ENCODE measurements around the gene TPTE.
"Not testable (repeated sequence)": the region's sequence is repeated elsewhere in the genome, so short reads cannot be mapped to it uniquely, and the experiment has no call there.

The TPTE gene

DNA sequence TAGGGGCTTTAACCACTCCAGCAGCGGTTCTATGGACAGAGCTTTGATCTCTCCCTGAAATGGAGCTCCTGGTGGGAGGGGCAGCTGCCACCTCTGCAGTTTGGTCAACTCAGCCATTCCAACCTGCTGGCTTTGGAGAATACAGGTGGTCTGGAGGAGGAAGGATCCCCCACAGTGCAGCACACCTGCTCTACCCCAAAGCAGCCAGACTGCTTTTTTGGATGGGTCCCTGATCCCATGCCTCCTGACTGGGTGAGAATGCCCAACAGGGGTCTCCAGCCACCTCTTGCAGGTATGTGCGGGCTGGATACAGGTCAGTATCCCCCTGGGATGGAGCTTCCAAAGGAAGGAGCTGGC lies 53.9 kb downstream of the TPTE start:
- TF ChIP-seq, protein P1, sequence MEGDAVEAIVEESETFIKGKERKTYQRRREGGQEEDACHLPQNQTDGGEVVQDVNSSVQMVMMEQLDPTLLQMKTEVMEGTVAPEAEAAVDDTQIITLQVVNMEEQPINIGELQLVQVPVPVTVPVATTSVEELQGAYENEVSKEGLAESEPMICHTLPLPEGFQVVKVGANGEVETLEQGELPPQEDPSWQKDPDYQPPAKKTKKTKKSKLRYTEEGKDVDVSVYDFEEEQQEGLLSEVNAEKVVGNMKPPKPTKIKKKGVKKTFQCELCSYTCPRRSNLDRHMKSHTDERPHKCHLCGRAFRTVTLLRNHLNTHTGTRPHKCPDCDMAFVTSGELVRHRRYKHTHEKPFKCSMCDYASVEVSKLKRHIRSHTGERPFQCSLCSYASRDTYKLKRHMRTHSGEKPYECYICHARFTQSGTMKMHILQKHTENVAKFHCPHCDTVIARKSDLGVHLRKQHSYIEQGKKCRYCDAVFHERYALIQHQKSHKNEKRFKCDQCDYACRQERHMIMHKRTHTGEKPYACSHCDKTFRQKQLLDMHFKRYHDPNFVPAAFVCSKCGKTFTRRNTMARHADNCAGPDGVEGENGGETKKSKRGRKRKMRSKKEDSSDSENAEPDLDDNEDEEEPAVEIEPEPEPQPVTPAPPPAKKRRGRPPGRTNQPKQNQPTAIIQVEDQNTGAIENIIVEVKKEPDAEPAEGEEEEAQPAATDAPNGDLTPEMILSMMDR (conservative IDR thresholded peaks at IDR 0.05): no peak
- no peak for TF ChIP-seq ZFX (IDR thresholded peaks at IDR 0.05)
- H3K27ac ChIP-seq: no peak overlapping the region

DNA sequence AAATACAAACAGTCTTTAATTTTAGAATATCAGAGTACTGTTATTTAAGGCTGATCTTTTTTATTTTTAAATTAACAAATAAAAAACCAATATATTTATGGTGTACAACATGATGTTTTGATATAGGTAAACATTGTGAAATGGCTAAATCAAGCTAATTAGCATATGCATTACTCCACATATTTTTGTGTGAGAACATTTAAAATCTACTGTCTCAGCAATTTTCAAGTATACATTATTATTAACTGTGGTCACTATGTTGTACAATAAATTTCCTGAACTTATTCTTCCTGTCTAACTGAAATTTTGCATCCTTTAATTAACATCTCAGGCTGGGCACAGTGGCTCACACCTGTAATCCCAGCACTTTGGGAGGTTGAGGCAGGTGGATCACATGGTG lies 57.5 kb downstream of the TPTE start:
- not testable (repeated sequence) for H3K27ac ChIP-seq

DNA sequence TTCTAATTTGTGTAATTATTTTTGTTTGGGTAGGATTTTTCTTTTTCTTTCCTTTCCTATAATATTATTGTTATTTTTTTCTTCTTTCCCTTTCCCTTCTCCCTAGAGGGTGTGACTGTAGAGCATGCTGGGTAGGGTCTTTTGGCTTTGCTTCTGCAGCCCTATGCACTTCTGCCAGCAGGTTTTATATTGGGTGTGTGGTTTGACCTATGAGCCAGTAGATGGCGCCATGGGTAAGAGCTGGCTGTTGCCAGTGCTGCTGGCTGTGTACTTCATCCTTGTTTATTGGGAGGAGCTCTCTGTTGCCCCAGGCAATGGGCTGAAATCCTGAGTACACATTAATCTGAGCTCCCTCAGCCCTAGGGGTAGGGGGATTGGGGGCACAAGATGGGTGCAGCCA lies 67.7 kb downstream of the TPTE start:
- not testable (repeated sequence) for H3K27ac ChIP-seq
- TF ChIP-seq, protein P1 (conservative IDR thresholded peaks at IDR 0.05): peak; percentile 72

DNA sequence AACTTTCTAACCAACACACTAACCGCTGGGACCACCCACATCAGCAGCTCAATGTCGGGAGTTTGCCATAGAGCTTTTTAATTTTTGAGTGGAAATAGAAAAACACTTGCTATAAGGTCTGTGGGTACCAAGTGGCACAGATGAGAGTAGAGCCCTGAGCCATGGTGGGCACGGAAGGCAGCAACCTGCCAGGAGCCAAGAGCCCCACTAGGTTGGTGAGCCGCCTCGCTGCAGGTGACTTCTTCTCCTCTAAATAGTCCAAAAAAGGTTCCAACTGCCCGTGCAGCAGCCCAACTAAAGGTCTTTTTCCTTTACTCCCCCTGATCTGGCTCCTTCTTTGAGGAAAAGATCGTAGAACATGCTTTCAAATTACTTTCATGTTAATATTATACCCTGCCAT lies 85.7 kb downstream of the TPTE start:
- not testable (repeated sequence) for H3K27ac ChIP-seq

DNA sequence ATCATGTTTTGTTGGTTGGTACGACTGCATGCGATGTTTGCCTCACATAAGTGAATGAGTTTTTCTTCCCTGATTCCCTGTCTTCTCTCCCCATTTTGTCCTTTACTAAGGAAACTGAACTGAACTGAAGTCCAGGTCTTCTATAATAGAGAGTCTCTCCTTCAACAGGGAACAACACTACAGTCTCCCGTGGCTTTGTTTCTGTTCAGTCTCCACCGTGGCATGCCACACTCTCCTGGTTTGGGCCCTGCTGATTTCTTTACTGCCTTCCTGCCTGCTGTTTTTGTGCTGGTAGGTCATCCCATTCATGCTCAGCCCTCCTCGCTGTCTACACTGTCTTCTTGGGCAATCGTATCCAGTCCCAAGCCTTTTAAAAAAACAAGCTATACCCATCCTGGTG lies 92.9 kb downstream of the TPTE start:
- H3K27ac ChIP-seq: not testable (repeated sequence)

DNA sequence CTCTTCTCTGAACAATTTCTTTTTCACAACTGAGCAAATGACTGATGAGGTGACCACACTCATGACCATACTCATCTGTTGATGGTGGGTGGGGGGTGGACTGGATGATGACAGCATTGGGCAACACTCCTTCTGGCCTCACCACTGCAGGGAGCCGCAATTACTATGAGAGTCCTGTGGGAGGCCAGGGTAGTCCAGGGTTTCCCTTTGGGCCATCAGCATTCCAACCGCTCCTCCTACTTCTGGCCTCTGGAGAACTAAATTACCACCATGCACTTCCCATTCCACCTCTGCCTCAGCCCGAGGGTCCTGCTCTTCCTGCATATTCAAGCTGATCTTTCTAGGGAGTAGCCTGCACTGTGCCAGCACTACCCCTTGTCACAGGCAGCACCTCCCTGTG lies 94.7 kb downstream of the TPTE start:
- H3K27ac ChIP-seq: not testable (repeated sequence)

DNA sequence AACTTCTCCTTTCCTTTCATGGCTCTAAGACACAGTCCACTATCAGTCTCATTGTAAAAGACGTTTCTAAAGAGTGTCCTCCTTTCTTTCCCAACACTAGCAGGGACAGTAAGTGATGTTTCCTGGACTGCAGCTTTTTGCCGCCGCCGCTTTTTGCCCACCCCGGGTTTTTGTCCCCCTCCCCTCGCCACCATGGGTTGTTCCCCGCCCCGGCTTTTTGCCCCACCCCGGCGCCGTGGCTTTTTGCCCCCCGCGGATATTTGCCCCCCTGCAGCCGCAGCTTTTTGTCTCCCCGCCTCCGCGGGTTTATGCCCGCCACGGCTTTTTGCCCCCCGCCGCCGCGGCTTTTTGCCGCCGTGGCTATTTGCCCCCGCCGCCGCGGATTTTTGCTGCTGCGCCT lies 95.2 kb downstream of the TPTE start:
- TF ChIP-seq ZFX (IDR thresholded peaks at IDR 0.05): no peak
- TF ChIP-seq, protein P1 (conservative IDR thresholded peaks at IDR 0.05): no peak
- no peak overlapping the region for H3K27ac ChIP-seq

DNA sequence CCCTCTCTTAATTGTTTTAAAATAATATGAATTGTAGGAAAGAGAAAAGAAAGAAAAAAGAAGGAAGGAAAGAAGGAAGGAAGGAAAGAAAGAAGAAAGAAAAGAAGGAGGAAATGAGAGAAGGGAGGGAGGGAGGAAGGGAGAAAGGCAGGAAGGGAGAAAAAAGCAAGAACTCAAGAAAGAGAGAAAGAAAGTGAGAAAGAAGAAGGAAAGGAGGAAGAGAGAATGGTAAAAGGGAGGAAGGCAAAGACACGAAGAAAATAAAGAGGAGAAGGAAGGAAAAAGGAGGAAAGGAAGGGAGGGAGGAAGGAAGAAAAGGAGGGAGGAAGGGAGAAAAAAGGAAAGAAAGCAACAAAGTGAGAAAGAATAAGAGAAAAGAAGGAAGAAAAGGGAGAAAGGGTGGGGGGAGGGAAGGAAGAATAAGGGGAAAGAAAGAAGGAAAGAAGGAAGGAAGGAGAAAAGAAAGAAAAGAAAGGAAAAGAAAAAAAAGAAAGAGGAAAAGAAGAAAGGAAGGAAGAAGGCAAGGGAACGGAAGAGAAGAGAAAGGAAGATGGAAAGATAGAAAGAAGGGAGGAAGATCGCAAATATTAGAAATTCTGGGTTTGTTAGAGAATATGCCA lies 95.9 kb downstream of the TPTE start:
- not testable (repeated sequence) for H3K27ac ChIP-seq

DNA sequence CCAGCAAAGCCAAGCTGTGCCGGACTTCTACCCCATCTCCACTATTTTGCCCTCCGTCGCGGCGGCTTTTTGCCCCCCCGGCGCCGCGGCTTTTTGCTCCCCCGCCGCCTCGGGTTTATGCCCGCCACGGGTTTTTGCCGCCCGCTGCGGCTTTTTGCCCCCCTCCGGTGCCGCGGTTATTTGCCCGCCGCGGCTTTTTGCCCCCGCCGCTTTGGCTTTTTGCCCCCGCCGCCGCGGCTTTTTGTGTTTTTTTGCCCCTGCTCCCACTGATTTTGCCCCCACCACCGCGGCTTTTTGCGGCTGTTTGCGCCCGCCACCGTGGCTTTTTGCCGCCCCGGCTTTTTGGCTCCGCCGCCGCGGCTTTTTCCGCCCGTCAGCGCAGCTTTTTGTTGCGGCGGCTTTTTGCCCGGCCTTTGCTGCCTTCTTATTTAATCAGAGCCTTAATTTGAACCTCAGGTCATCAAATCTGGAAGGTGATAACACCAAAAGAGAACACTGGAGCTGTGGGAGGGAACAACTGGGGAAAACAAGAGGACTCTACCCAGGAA lies 106.0 kb downstream of the TPTE start:
- no peak overlapping the region for H3K27ac ChIP-seq
- TF ChIP-seq ZFX (IDR thresholded peaks at IDR 0.05): no peak
- TF ChIP-seq, protein P1 (conservative IDR thresholded peaks at IDR 0.05): no peak

DNA sequence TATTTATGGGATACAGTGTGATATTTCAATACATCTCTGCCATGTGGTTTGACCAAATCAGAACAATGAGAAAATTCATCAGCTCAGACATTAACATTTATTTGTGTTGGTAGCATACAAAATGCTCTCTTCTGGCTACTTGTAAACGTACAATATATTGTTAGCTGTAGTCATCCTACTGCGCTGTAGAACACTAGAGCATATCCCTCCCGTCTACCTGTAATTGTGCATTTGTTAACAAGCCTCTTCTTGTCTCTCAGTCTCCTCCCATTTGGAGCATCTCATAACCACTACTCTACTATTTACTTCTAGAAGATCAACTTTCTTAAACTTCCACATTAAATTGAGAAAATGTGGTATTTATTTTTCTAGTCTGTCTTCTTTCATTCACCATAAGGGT lies 107.9 kb downstream of the TPTE start:
- not testable (repeated sequence) for H3K27ac ChIP-seq

DNA sequence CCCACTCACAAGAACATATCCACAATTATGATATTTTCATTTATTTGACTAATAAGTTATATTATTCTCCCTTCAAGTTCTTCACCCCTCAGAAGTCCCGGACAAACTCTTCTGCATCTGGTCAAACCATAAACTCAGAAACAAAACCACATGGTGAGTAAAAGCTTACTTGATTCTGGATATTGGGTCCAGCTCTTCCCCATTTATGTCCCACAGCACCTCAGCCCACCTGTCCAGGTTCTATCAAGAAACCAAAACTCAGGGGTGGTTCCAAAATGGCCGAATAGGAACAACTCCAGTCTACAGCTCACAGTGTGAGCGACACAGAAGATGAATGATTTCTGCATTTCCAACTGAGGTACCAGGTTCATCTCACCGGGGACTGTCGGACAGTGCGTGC lies 109.4 kb downstream of the TPTE start:
- not testable (repeated sequence) for H3K27ac ChIP-seq

DNA sequence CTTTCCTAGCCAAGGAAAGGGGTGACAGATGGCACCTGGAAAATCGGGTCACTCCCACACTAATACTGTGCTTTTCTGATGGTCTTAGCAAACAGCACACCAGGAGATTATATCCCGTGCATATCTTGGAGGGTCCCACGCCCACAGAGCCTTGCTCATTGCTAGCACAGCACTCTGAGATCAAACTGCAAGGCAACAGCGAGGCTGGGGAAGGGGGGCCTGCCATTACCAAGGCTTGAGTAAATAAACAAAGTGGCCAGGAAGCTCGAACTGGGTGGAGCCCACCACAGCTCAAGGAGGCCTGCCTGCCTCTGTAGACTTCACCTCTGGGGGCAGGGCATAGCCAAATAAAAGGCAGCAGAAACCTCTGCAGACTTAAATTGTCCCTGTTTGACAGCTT lies 109.9 kb downstream of the TPTE start:
- not testable (repeated sequence) for H3K27ac ChIP-seq

DNA sequence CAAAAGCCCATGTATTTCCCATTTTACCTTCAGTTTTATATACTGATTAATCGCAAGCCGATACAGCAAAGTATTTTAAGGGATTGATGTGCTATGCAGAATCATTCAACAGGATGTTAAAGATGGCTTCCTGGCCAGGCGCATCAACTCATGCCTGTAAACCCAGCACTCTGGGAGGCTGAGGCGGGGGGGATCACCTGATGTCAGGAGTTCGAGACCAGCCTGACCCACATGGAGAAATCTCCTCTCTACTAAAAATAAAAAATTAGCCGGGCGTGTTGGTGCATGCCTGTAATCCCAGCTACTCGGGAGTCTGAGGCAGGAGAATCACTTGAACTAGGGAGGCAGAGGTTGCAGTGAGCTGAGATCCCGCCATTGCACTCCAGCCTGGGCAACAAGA lies 116.8 kb downstream of the TPTE start:
- not testable (repeated sequence) for H3K27ac ChIP-seq
